SU-DHL-6 (cell line): Measurements from ENCODE around the gene KLHL30.

ENCODE experiments used
- H2AFZ ChIP-seq: fragments of 200-600 bp; sonication (generic); 2 replicates; pipeline ENCODE4 v1.6.1; 2014; ENCODE audit warnings: low read depth, mild to moderate bottlenecking, moderate library complexity, mixed read lengths, antibody characterized with exemption, low read length; ENCODE audit not compliant: severe bottlenecking
- H3F3A ChIP-seq: fragments of 200-600 bp; shearing (Covaris generic); 2 replicates; pipeline ENCODE4 v1.6.0; 2016; ENCODE audit warnings: antibody characterized with exemption, mild to moderate bottlenecking; ENCODE audit not compliant: insufficient read depth
- H3K27ac ChIP-seq: fragments of 200-600 bp; sonication (generic); 2 replicates; pipeline ENCODE4 v1.5.1; 2016; ENCODE audit warnings: low read depth, mild to moderate bottlenecking, low read length, moderate library complexity, mixed read lengths
- H3K27me3 ChIP-seq: fragments of 200-600 bp; sonication (generic), shearing (Covaris generic); 2 replicates; pipeline ENCODE4 v1.6.0; 2014; ENCODE audit warnings: mild to moderate bottlenecking, low read length
- H3K36me3 ChIP-seq: fragments of 200-600 bp; sonication (generic); 2 replicates; pipeline ENCODE4 v1.6.1; 2014; ENCODE audit warnings: mild to moderate bottlenecking, low read length, mixed read lengths
- H3K4me2 ChIP-seq: fragments of 300-600, 200-600 bp; shearing (Covaris generic), sonication (generic); 2 replicates; pipeline ENCODE4 v1.6.0; 2014; ENCODE audit warnings: low read length, low read depth, mild to moderate bottlenecking; ENCODE audit not compliant: poor library complexity, severe bottlenecking
- H3K4me3 ChIP-seq: fragments of 200-600 bp; sonication (generic); 2 replicates; pipeline ENCODE4 v1.5.1; 2014; ENCODE audit warnings: antibody characterized with exemption, low read length, mild to moderate bottlenecking, mixed read lengths; ENCODE audit not compliant: insufficient read depth, poor library complexity, severe bottlenecking
- H3K79me2 ChIP-seq: fragments of 200-600 bp; sonication (generic); 2 replicates; pipeline ENCODE4 v1.6.1; 2014; ENCODE audit warnings: mild to moderate bottlenecking, low read length, moderate library complexity; ENCODE audit not compliant: insufficient read depth
- H3K9ac ChIP-seq: fragments of 200-600 bp; sonication (generic); 2 replicates; pipeline ENCODE4 v1.7.0; 2014; ENCODE audit warnings: mild to moderate bottlenecking, low read length
- H3K9me2 ChIP-seq: fragments of 200-600 bp; sonication (generic); replicated peaks from 2 replicates; pipeline ENCODE4 v1.6.1; 2014; ENCODE audit warnings: low read length; ENCODE audit not compliant: insufficient read depth
- H3K9me3 ChIP-seq: fragments of 200-600 bp; sonication (generic); 2 replicates; pipeline ENCODE4 v1.6.1; 2014; ENCODE audit warnings: low read length, mixed read lengths; ENCODE audit not compliant: insufficient read depth
- H4K20me1 ChIP-seq: fragments of 200-600 bp; sonication (generic); 2 replicates; pipeline ENCODE4 v1.6.1; 2014; ENCODE audit warnings: low read depth, mild to moderate bottlenecking, antibody characterized with exemption, low read length, moderate library complexity, mixed read lengths
- EZH2phosphoT487 ChIP-seq: fragments of 200-600 bp; sonication (generic), shearing (Covaris generic); conservative IDR thresholded peaks from 2 replicates; pipeline ENCODE4 v1.6.1; 2018; ENCODE audit warnings: mild to moderate bottlenecking, antibody characterized with exemption, low read length, moderate library complexity, mixed read lengths
- TF ChIP-seq, protein P1 (sequence below): fragments of 200-600 bp; sonication (generic); IDR thresholded peaks from one replicate; pipeline ENCODE4 v1.5.1; 2017; ENCODE audit warnings: antibody characterized with exemption, mild to moderate bottlenecking, low read length, moderate library complexity; ENCODE audit not compliant: insufficient read depth, poor library complexity, severe bottlenecking

Gene KLHL30

DNA sequence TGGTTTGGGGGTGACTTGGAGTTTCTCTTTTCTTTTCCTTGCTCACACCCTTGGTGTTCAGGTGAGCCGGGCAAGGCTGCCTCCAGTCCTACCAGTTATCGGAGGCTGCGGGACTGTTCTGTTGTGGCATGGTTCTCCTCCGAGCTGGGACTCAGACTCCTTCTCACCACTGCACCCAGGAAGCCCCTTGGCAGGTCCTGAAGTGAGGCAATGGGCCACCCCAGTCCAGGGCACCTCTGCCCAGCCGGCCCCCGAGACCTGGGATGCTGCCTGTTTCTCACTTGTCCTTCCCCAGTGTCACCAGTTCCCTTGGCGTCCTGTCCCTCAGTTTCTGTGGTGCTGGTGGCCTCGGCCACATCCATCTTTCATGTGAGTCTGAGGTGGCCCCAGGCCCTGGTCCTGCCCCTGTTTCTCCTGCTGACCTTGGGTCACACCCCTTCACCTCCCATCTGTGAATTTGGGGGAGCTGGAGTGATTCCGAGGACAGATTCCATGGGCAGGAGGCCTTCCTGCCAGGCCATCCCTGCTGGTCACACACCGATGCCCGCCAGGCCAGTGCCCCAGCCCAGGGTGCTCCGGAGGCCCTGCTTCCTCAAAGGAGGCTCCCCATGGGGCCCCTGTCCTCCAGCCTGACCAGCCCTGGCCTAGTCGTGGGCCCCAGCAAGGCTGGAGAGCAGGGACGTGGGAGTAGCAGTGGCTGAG is 6.6 kb upstream of the KLHL30 start:
- Histone ChIP-seq H2AFZ (no peak overlapping the region), H3K27me3 (no peaks in the 10 kb centered on the region), H3K4me3 (no peak overlapping the region), H3K27ac (no peak overlapping the region), H3K79me2 (no peaks in the 10 kb centered on the region), H3K9me2 (no peaks in the 10 kb centered on the region), H3K36me3 (no peaks in the 10 kb centered on the region), H4K20me1 (no peaks in the 10 kb centered on the region), H3K9me3 (no peaks in the 10 kb centered on the region), H3K4me2 (no peak overlapping the region), H3F3A (no peaks in the 10 kb centered on the region), H3K9ac (no peak overlapping the region)
- TF ChIP-seq, protein P1, sequence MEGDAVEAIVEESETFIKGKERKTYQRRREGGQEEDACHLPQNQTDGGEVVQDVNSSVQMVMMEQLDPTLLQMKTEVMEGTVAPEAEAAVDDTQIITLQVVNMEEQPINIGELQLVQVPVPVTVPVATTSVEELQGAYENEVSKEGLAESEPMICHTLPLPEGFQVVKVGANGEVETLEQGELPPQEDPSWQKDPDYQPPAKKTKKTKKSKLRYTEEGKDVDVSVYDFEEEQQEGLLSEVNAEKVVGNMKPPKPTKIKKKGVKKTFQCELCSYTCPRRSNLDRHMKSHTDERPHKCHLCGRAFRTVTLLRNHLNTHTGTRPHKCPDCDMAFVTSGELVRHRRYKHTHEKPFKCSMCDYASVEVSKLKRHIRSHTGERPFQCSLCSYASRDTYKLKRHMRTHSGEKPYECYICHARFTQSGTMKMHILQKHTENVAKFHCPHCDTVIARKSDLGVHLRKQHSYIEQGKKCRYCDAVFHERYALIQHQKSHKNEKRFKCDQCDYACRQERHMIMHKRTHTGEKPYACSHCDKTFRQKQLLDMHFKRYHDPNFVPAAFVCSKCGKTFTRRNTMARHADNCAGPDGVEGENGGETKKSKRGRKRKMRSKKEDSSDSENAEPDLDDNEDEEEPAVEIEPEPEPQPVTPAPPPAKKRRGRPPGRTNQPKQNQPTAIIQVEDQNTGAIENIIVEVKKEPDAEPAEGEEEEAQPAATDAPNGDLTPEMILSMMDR, result no peak
- no peak for TF ChIP-seq EZH2phosphoT487

DNA sequence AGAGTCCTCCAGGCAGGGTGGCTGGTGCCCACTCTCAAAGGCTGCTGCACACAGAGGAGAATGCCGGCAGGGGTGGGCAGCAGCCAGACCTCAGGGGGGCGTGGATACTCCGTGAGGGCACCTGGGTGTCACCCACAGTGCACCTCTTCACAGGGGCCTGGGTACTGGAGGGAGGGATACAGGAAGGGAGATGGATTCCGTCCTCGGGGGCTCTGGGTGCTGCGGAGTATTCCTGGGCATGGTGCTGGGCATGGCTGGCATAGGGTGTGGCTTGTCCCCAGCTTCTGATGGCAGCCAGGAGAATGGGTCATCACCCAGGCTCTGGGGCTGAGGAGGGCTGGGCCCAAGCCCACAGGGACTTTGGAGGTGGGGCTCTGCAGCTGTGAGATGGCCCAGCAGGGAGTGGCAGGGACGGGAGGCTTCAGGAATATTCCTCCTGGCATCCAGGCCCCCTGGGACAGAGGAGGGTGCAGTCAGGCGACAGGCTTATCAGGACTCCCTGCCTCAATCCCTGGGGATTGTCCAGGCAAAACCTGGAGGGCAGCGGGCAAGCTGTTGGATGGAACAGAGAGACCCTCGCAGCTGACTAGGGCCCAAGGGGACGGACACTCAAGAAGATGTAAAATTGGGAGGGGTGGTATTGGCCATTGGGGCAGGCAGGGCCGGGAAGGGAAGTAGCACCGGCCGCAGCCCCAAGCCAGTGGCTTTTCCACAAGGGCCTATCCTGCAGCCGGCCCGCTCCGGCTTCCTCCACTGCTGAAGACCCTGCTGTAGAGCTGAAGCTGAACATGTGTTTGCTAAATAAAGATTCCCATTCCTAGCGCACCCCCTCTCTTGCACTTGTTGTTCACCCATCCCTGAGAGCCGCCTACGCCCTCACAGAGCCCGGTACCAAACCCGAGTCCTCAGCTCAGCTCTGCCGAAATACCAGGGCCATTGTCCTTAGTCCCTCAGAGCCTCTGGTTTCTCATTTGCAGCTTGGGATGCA is 5.7 kb upstream of the KLHL30 start:
- Histone ChIP-seq H3K9ac (no peak overlapping the region), H3F3A (no peaks in the 10 kb centered on the region), H4K20me1 (no peaks in the 10 kb centered on the region), H3K27ac (no peak overlapping the region), H3K4me3 (no peak overlapping the region), H3K9me2 (no peaks in the 10 kb centered on the region), H3K79me2 (no peaks in the 10 kb centered on the region), H3K9me3 (no peaks in the 10 kb centered on the region), H3K27me3 (no peaks in the 10 kb centered on the region), H3K4me2 (no peak overlapping the region), H3K36me3 (no peaks in the 10 kb centered on the region), H2AFZ (no peak overlapping the region)
- TF ChIP-seq EZH2phosphoT487, result no peak
- TF ChIP-seq, protein P1, result no peak

DNA sequence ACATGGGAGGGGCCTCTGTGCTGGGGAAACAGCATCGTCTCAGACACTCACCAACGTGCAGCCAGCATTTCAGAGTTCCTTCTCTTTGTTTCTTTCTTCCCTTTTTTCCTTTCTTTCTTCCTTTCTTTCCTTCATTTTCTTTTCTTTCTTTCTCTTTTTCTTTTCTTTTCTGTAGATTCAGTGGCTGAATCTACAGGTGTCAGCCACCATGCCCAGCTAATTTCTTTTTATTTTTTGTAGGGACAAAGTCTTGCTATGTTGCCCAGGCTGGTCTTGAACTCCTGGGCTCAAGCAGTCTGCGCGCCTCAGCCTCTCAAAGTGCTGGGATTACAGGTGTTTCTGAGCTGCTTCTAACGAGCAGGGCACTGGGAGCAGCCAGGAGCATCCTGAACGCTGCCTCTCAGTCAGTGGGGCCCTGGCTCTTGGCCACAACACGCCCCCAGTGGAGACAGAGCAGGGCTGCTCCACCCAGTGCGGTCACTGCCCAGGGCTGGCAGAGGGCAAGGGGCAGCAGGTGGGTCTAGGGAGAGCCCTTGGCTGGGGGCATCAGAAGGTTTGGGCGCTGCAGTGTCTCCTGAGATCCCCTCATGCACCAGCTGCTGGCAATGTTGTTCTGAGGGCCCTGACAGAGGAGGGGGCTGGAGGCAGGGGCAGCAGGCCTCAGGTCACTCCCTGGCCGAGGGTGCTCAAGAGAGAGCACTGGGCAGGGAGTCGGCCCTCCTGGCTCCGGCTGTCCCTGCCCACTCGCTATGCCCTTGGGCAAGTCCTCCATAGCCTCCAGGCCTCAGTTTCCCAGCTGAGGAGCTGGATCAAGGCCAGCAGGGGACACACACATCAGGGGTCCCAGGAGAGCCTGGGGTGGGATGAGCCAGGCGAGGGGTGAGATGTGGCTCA is 4.7 kb upstream of the KLHL30 start:
- H3K36me3 ChIP-seq, result no peaks in the 10 kb centered on the region
- no peaks in the 10 kb centered on the region for H3F3A ChIP-seq
- TF ChIP-seq EZH2phosphoT487, result no peak
- TF ChIP-seq, protein P1, result no peak
- no peaks in the 10 kb centered on the region for H3K79me2 ChIP-seq
- no peaks in the 10 kb centered on the region for H4K20me1 ChIP-seq
- H3K9ac ChIP-seq, result no peak overlapping the region
- H3K4me2 ChIP-seq, result no peak overlapping the region
- no peak overlapping the region for H3K4me3 ChIP-seq
- no peak overlapping the region for H2AFZ ChIP-seq
- H3K27me3 ChIP-seq, result no peaks in the 10 kb centered on the region
- H3K9me3 ChIP-seq, result no peaks in the 10 kb centered on the region
- no peaks in the 10 kb centered on the region for H3K9me2 ChIP-seq
- H3K27ac ChIP-seq, result no peak overlapping the region
